GM21737 (cell line): ENCODE data around the gene GXYLT1.
"Not testable (repeated sequence)": the region's sequence is repeated elsewhere in the genome, so short reads cannot be mapped to it uniquely, and the experiment has no call there.

Experiments used
- ATAC-seq: cut with Tn5 transposase; IDR thresholded peaks from one replicate; pipeline ENCODE4 v1.9.1; 2021; ENCODE audit warnings: mild to moderate bottlenecking, moderate library complexity; ENCODE audit not compliant: unreplicated experiment

The GXYLT1 gene, protein sequence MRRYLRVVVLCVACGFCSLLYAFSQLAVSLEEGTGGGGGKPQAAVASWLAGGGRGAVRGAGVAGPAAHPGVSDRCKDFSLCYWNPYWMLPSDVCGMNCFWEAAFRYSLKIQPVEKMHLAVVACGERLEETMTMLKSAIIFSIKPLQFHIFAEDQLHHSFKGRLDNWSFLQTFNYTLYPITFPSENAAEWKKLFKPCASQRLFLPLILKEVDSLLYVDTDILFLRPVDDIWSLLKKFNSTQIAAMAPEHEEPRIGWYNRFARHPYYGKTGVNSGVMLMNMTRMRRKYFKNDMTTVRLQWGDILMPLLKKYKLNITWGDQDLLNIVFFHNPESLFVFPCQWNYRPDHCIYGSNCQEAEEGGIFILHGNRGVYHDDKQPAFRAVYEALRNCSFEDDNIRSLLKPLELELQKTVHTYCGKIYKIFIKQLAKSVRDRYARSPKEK

DNA sequence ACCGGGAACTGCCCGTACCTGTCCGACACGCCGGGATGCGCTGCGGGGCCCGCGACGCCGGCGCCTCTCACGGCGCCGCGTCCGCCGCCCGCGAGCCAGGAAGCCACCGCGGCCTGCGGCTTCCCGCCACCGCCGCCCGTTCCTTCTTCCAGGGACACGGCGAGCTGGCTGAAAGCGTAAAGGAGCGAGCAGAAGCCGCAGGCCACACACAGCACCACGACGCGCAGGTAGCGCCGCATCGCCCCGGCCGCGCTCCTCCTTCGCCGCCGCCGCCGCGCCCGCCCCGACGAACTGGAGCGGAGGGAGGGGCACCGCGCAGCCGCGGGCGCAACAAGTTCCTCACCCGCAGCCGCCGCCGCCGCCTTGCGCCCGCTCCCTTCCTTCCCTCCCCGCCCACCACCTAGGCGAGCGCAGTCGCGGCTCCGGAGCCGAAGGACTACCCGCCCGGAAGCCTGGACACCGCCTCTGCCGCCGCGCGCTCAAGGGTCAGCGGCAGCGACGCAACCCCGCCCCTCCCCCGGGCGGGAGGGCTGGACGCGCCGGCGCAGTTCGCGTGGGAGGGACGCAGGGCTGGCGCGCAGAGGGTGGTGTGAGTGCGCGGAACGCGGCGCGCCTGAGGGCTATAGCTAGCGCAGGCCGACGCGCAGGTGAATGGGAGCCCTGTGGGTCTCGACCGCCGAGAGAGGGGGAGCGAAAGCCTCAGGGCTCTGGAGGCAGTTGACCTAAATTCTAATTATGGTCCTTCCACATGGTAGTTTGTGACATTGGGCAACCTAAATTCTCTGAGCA lies at the start of gene GXYLT1:
TSS of gene GXYLT1 (minus strand) at position 467 of the 789 bp plus-strand sequence. CDS start at position 239, 228 bp downstream.
- peak; percentile 90 for ATAC-seq

DNA sequence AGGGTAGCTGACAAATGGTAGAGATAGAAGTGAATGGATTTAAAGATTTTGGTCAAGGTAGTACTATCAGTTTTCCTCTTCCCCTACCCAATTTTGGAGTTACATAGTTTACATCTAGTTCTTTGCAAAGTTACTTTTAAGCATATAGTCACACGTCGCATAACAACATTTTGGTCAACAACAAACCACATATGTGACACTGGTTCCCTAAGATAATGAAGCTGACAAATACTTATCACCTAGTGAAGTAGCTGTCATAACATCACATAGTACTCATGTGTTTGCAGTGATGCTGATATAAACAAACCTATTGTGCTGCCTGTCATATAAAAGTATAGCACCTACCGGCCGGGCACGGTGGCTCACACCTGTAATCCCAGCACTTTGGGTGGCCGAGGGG lies 48.0 kb upstream of the GXYLT1 start:
- no peak for ATAC-seq

DNA sequence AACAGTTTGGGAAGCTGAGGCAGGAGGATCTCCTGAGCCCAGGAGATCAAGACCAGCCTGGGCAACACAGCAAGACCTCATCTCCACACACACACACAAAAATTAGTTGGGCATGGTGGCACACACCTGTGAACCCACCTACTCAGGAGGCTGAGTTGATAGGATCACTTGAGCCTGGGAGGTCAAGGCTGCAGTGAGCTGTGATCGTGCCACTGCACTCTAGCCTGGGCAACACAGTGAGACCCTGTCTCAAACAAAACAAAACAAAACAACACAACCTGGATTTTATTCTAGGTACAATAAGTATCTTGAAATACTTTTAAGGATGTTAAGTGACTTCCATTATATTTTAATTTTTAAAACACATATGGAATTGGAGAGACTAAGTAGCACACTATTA lies 47.6 kb upstream of the GXYLT1 start:
- no peak for ATAC-seq

DNA sequence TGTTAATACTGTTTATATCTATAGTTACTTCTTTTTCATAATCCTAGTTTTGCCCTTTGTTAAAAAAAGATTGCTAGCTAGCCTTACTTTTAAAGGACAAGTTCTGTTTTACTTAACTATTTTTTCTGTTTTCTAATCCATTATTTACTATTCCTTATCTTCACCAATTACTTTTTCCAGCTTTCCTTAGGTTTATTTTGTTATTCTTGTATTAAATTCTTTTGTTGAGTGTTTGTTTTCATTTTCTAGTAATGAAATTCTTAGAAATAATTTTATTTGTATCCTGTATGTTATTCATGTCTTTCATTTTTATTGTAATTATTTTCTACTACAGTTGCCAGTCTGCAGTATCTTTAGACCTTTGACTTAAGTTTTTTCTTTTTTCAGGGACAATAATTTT lies 45.7 kb upstream of the GXYLT1 start:
- no peak for ATAC-seq

DNA sequence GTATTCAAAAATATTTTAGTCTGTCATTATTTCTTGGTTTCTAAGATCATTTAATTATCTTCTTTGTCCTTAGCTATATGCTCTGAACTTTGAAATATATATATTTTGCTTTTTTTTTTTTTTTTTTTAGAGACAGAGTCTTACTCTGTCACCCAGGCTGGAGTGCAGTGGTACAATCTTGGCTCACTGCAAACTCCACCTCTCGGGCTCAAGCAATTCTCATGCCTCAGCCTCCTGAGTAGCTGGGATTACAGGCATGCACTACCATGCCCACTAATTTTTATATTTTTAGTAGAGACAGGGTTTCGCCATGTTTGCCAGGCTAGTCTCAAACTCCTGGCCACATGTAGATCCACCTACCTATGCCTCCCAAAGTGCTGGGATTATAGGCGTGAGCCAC lies 43.6 kb upstream of the GXYLT1 start:
- not testable (repeated sequence) for ATAC-seq

DNA sequence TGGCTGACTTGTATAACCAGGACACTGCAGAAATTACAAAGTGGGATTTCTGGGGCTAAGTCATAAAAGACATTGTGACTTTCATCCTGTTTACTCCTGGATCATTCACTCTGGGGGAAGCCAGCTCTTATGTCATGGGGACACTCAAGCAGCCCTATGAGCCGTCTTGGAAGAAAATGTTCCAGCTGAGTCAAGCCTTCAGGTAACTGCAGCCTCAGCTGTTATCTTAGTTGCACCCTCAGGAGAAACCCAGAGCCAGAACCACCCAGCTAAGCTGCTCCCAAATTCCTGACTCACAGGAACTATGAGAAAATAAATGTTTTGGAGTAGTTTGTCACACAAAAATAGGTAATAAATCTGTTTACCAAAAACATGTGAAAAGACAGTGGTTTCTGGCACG lies 43.1 kb upstream of the GXYLT1 start:
- no peak for ATAC-seq

DNA sequence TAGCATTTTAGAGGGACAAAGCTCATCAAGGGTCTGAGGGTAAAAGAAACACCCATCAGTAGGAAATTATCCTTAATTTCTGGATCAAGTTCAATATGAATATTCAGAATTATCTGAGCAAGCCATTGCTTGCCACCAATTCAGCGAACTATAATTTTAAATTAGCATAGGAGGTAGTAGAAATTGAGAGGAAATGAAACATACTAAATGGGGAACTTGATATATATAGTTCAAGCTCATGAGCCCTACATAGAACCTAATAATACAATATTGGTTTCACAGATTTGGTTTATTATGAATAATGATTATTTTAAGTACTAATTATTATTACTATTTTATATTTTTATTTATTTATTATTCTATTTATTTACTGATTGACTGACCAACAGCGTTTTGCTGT lies 42.1 kb upstream of the GXYLT1 start:
- ATAC-seq = no peak

DNA sequence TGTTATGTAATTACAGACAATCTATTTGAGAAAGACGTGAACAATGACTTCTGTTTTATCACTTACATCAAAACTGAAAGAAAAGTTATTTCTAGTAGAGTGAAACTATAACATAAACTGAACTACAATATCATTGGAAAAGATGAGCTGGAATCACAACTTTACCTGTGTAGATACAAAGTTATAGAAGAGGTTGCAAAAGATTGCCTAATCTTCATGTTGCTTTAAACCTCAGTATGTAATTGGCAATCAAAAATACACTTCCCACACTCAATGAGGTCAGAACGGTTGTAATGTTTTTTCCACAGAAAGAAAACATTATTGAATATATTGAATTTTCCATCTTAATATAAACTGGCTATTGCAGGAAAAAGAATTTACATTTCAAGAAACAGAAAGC lies 37.7 kb upstream of the GXYLT1 start:
- ATAC-seq = no peak

DNA sequence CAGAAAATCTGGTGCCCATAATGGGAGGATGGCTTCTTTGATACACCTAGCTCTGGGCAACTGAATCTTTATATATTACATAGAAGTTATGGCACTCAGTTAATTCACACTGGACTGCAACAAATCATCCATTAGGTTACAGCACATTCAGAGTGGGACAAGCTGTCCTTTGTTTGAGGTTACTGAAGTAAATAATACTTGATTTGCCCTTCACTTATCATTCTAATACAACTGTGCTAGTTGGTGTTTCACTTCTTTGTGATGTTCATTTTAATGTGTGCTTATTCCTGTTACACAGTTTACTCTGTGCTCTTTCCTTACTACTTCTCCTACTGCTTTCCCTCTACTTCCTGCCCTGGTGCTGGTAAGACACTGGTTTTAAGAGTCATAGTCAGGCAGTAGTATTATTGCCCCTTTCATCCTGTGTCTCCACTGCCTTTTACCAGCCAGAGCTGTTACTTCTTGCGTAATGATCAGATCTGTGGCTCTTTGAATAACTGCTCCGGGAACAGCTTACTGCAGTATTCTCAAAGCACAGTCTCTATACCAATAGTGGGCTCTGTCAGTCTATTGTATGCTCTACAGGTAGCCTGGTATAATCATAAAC lies 36.4 kb upstream of the GXYLT1 start:
- no peak for ATAC-seq

DNA sequence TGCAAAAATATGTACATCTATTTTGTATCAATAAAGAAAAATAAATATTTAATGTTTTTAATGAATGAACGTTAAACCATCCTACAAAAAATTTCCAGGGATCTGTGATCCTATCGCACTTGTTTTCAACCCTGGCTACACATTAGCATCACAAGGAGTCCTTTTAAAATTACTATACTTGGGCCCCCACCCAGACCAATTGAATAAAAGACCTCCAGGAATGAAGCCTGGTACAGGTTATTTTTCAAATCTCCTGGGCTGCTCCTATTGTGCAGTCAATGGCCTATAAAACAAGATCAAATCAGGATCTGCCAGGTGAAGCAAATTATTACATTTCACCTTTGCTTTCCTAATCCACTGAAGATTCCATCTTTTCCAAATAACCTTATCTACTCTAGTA lies 33.4 kb upstream of the GXYLT1 start:
- ATAC-seq = no peak

DNA sequence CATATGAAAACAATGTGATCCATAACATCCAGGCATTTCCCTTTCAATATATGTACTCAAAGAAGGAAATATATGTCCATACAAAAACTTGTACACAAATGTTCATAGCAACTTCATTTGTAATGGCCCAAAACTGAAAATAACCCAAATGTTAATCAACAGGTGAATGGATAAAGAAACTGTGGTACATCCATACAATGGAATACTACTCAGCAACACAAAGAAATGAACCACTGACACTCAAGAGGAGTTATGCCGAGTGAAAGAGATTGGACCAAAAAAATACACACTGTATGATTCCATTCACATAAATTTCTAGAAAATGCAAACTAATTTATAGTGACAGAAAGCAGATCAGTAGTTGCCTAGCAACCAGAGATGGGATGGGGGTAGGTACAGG lies 30.3 kb upstream of the GXYLT1 start:
- no peak for ATAC-seq

DNA sequence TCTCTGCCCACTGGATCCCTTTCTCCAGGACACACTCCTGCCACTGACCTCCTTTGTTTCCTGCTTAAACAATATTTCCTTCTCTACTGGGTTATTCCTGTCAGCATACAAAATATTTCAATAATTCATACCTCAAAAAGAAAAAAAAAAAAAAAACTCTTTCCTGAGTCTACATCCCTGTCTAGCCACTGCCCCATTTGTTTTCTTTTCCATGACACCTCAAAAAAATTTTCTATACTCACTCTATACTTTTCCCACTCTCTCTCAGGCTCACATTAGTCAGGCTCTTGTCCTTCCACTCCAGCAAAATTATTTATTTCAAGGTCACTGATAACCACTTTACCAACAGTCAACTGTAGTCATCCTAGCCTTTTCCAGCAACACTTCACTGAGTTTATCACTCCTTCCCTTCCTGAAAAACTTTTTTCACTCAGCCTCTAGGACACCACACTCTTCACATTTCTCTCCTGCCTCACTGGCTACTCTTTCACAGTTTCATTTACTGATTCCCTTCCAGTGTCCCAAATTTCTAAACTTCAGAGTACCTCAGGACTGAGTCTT lies 29.4 kb upstream of the GXYLT1 start:
- ATAC-seq = no peak

DNA sequence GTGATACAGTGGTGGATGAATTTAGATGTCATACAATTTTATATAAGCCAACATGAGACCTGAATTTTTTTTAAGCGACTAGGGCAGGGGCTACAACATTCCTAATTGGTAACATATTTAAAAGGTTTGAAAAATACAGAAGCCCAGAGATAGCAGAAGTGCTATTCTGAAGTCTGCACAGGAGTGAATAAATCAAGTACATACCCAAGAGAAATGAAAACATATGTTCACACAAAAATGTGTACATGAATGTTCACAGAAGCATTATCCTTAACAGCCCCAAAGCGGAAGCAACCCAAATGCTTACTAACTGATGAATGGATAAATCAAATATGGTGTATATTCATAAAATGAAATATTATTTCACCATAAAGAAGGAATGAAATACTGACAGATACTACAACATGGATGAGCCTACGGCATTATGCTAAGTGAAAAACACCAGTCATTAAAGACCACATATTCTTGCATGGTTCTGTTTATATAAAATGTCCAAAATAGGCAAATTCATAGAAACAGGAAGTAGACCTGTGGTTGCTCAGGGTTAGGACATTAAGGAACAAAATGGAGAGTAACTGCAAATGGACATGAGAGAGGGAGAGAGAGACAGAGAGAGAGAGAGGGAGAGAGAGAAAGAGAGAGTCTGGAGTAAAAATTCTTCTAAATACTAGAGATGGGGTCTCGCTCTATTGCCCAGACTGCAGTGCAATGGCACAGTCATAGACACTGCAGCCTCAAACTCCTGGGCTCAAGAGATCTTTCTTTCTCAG lies 28.0 kb upstream of the GXYLT1 start:
- no peak for ATAC-seq

DNA sequence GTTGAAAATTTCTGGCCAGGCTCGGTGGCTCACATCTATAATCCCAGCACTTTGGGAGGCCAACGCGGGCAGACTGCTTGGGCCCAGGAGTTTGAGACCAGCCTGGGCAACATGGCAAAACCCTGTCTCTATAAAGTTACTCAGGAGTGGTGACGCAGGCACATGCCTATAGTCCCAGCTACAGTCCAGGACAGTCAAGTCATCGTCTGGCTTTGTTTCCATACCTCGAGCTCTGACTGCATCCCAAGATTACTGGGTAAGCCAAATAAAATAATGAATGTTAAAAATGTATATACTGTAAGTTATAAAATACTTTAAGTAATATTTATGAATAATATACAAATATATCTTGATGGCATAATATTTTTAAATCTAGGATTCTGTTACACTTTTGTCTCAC lies 23.0 kb upstream of the GXYLT1 start:
- no peak for ATAC-seq

DNA sequence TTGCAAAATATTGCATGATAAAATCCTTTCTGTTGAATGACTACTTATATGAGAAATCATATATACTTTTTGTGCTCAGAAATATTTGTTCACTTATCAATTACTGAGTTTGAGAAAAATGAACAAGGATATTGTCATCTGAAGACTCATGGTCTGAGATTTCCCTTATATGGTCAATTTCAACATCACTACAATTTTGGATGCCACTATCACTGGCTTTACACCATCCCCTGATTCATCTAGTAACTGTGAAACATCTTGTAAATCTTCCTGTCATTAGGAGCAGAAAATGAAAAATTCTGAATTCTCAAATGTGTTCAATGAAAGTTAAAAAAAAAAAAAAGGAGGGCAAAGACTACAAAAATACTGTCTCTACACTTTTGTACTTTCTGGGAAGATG lies 21.8 kb upstream of the GXYLT1 start:
- no peak for ATAC-seq

DNA sequence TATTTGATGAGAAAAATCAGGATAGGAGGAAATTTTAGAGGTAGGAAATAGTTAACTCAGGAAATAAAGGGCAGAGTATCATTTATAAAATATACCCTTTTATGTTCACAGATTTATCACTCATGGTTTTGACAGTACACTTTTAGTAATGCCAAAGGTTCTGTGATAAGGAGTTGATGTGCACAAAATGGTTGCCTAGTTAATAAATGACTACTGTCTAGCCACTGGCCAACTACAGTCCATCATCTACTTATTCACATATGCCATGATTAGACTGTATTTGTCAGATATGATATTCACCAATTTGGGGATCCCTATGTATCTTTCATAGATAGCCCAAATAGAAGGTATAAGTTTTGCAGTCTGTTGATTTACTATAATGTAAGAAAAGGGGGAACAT lies 19.2 kb upstream of the GXYLT1 start:
- ATAC-seq = no peak

DNA sequence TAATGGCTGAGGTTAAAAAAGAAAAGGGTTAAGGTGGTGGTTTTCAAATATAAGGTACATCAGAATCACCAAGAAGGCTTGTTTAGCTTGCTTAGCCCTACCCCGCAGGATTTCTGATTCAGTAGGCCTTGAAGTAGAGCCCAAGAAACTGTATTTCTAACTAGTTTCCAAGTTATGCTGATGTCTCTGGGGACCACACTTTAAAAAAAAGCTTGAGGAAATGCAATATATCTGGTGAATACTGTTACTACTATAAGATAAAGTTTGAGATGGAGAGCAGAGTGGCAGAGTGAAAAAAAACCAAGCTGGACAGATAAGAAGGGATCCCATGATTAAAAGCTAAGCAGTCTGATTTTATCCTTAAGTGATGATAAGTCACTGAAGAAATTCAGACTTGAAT lies 18.3 kb upstream of the GXYLT1 start:
- ATAC-seq = no peak

DNA sequence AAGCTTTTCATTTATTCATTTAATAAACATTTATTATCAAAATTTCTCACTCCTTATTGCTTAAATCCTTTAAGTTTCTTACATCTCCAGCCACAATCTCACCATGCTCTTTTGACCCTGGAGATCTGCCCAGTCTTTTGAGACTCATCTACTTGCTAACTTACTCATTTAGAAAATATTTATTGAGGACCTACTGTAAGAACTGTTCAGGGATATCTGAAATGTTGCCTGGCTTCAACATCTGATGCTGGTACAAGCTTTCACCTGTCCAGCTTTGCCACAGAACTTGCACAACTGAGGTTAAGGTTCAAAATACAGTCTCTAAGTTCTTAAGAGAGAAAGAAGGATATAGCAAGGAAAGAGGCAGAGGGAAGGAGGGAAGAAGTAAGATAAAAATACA lies 17.5 kb upstream of the GXYLT1 start:
- no peak for ATAC-seq

DNA sequence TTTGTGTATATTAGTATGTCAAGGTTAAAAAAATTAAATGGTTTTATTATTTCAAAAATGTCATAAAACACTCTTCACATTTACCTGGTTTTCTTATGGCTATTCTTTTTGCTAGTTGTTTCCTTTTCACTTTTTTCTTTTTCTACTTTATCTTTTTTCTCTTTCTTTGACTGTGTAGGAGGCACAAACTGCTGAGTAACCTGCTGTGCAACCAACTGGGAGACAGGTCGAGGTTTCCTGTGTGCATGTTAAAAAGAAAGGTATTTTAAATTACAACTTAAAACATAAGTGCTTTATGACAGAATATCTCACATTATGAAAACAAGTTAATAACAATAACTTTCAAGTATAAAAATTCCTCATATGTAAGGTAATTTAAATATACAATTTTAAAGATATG lies 16.9 kb upstream of the GXYLT1 start:
- no peak for ATAC-seq

DNA sequence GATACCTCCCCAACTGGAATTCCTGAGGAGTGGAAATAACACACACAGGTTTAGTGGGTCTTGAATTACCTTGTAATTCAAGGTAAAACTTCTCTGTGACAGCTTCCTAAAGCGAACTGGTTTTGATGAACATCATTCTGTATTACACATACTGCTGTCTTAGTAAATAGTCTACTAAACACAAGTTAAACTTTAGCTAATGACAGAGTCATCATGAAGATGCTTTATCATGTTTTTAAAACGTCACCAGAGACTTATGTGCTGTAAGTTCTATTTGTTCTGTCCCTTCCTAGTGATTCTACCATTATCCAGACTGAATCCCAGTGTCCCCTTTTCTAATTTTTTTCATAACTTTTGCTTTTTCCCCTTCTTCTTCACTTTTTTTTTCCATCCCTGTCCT lies 11.6 kb upstream of the GXYLT1 start:
- no peak for ATAC-seq
